Sigmoid colon (tissue), 4 donors: ENCODE data around the gene EEF1A2.

Experiments used
- EP300 ChIP-seq, 4 donors: sonication (generic); formaldehyde crosslinking; IDR thresholded peaks; one replicate each; pipeline ENCODE4 v1.6.1; 2017; ENCODE audit warnings: antibody characterized with exemption in 4 of 4
- POLR2A ChIP-seq, 2 donors: fragments of 450-650 bp; IDR thresholded peaks; one replicate each; pipeline ENCODE4 v1.6.1; 2016; ENCODE audit warnings: antibody characterized with exemption in 2 of 2, mild to moderate bottlenecking in 2 of 2, moderate library complexity in 2 of 2
- POLR2AphosphoS5 ChIP-seq, 4 donors: sonication (generic); formaldehyde crosslinking; IDR thresholded peaks; one replicate each; pipeline ENCODE4 v1.6.1; 2017; ENCODE audit warnings: antibody characterized with exemption in 4 of 4
- TF ChIP-seq, protein P1 (sequence below), 4 experiments: fragments of 450-650 bp in 3 of 4; fragments of 200-600 bp in 1 of 4; IDR thresholded peaks; one replicate each; pipeline ENCODE4 v1.5.1; 2016 to 2019; ENCODE audit warnings: antibody characterized with exemption in 4 of 4, mild to moderate bottlenecking in 3 of 4, moderate library complexity in 2 of 4

DNA sequence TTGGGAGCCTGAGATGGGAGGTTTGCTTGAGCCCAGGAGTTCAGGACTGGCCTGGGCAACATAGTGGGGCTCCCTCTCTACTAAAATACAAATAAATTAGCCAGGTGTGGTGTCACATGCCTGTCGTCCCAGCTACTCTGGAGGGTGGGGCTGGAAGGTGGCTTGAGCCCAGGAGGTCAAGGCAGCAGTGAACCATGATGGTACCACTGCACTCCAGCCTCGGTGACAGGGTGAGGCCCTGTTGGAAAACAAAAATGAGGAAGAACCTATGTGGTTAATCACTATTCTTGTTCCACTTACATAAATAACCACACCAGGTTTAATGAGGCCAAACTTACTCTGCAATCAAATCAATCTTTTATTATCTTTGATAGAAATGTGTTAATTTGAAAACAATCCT lies 27.1 kb upstream of the EEF1A2 start:
- TF ChIP-seq POLR2AphosphoS5 (IDR thresholded peaks at IDR 0.05) (no peak), POLR2A (IDR thresholded peaks at IDR 0.05) (no peak), EP300 (IDR thresholded peaks at IDR 0.05) (no peak)
- TF ChIP-seq, protein P1, sequence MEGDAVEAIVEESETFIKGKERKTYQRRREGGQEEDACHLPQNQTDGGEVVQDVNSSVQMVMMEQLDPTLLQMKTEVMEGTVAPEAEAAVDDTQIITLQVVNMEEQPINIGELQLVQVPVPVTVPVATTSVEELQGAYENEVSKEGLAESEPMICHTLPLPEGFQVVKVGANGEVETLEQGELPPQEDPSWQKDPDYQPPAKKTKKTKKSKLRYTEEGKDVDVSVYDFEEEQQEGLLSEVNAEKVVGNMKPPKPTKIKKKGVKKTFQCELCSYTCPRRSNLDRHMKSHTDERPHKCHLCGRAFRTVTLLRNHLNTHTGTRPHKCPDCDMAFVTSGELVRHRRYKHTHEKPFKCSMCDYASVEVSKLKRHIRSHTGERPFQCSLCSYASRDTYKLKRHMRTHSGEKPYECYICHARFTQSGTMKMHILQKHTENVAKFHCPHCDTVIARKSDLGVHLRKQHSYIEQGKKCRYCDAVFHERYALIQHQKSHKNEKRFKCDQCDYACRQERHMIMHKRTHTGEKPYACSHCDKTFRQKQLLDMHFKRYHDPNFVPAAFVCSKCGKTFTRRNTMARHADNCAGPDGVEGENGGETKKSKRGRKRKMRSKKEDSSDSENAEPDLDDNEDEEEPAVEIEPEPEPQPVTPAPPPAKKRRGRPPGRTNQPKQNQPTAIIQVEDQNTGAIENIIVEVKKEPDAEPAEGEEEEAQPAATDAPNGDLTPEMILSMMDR (IDR thresholded peaks at IDR 0.05): no peak
